WTC11 (cell line): Measurements from ENCODE around the gene NR3C1. TPM values are rescaled to one million over a fixed set of nuclear protein-coding genes. Genes with fewer than 3 reads are reported as not detected.

Source experiments
- ATAC-seq: fragments of 200-7000 bp; cut with Tn5 transposase; 2 replicates; pipeline ENCODE4 v1.10.0; 2021; ENCODE audit warnings: mild to moderate bottlenecking, moderate library complexity
- CTCF ChIA-PET: fragments of 300-600 bp; sonication (Branson Sonifier 250); formaldehyde crosslinking; loops from one replicate; lab custom pipeline; 2021; ENCODE audit warnings: antibody characterized with exemption; lab: Charles Lee
- POLR2A ChIA-PET: fragments of 350-600 bp; sonication (Branson Sonifier 250); formaldehyde crosslinking; loops from one replicate; lab custom pipeline; 2021; ENCODE audit warnings: antibody characterized with exemption; lab: Charles Lee
- DNase-seq: peaks from one replicate; pipeline ENCODE4 v3.0.0; 2021; ENCODE audit warnings: low spot score
- H3K27ac Mint-ChIP-seq: 2 replicates; pipeline ENCODE4 v1.8.0; 2021; ENCODE audit warnings: mixed read lengths
- H3K27me3 Mint-ChIP-seq: 2 replicates; pipeline ENCODE4 v1.8.0; 2021; ENCODE audit warnings: low read depth, mild to moderate bottlenecking, moderate library complexity, mixed read lengths
- H3K36me3 Mint-ChIP-seq: 2 replicates; pipeline ENCODE4 v1.8.0; 2021; ENCODE audit warnings: mixed read lengths
- H3K4me1 Mint-ChIP-seq: 2 replicates; pipeline ENCODE4 v1.8.0; 2022; ENCODE audit warnings: mixed read lengths
- H3K4me3 Mint-ChIP-seq: 2 replicates; pipeline ENCODE4 v1.8.0; 2021; ENCODE audit warnings: mild to moderate bottlenecking, moderate library complexity, mixed read lengths
- H3K9me3 Mint-ChIP-seq: 2 replicates; pipeline ENCODE4 v1.8.0; 2021; ENCODE audit warnings: mixed read lengths
- ATF2 ChIP-seq: sonication (generic); formaldehyde crosslinking; IDR thresholded peaks from 2 replicates; pipeline ENCODE4 v1.8.1; 2022; ENCODE audit warnings: low read depth, missing genetic modification reagents, borderline replicate concordance
- CBFB ChIP-seq: sonication (generic); formaldehyde crosslinking; IDR thresholded peaks from 2 replicates; pipeline ENCODE4 v1.8.1; 2022; ENCODE audit warnings: mild to moderate bottlenecking, low read depth, missing genetic modification reagents
- ELF4 ChIP-seq: sonication (generic); formaldehyde crosslinking; IDR thresholded peaks from 2 replicates; pipeline ENCODE4 v1.8.1; 2022; ENCODE audit warnings: low read depth, mild to moderate bottlenecking, moderate library complexity, missing genetic modification reagents
- ESRRA ChIP-seq: sonication (generic); formaldehyde crosslinking; IDR thresholded peaks from 2 replicates; pipeline ENCODE4 v1.8.1; 2022; ENCODE audit warnings: mild to moderate bottlenecking, missing genetic modification reagents, borderline replicate concordance
- GABPB1 ChIP-seq: sonication (generic); formaldehyde crosslinking; IDR thresholded peaks from 2 replicates; pipeline ENCODE4 v1.8.1; 2023; ENCODE audit warnings: mild to moderate bottlenecking, missing genetic modification reagents
- GTF2I ChIP-seq: fragments of 250-450 bp; sonication (Bioruptor Pico); conservative IDR thresholded peaks from 2 replicates; pipeline ENCODE4 v1.4.0; 2021; ENCODE audit warnings: mild to moderate bottlenecking
- MAX ChIP-seq: sonication (generic); formaldehyde crosslinking; IDR thresholded peaks from 2 replicates; pipeline ENCODE4 v1.8.0; 2022; ENCODE audit warnings: mild to moderate bottlenecking, missing genetic modification reagents
- MLX ChIP-seq: sonication (generic); formaldehyde crosslinking; IDR thresholded peaks from 2 replicates; pipeline ENCODE4 v1.8.1; 2023; ENCODE audit warnings: mild to moderate bottlenecking, missing genetic modification reagents, moderate library complexity
- RELA ChIP-seq: sonication (generic); formaldehyde crosslinking; IDR thresholded peaks from 2 replicates; pipeline ENCODE4 v1.8.1; 2022; ENCODE audit warnings: missing genetic modification reagents, mild to moderate bottlenecking, borderline replicate concordance
- STAT6 ChIP-seq: sonication (generic); formaldehyde crosslinking; conservative IDR thresholded peaks from 2 replicates; pipeline ENCODE4 v1.8.1; 2023; ENCODE audit warnings: mild to moderate bottlenecking, low read depth, missing genetic modification reagents, moderate library complexity
- TEAD1 ChIP-seq: sonication (generic); formaldehyde crosslinking; IDR thresholded peaks from 2 replicates; pipeline ENCODE4 v1.8.0; 2022; ENCODE audit warnings: mild to moderate bottlenecking, missing genetic modification reagents
- TEAD4 ChIP-seq: sonication (generic); formaldehyde crosslinking; IDR thresholded peaks from 2 replicates; pipeline ENCODE4 v1.8.0; 2022; ENCODE audit warnings: mild to moderate bottlenecking, missing genetic modification reagents
- TP53 ChIP-seq: sonication (generic); formaldehyde crosslinking; IDR thresholded peaks from 2 replicates; pipeline ENCODE4 v1.8.1; 2023; ENCODE audit warnings: mild to moderate bottlenecking, missing genetic modification reagents
- USF2 ChIP-seq: sonication (generic); formaldehyde crosslinking; IDR thresholded peaks from 2 replicates; pipeline ENCODE4 v1.8.1; 2023; ENCODE audit warnings: mild to moderate bottlenecking, missing genetic modification reagents, moderate library complexity
- ZNF121 ChIP-seq: sonication (generic); formaldehyde crosslinking; IDR thresholded peaks from 2 replicates; pipeline ENCODE4 v1.8.0; 2023; ENCODE audit warnings: missing genetic modification reagents
- ZNF281 ChIP-seq: sonication (generic); formaldehyde crosslinking; IDR thresholded peaks from 2 replicates; pipeline ENCODE4 v1.8.0; 2023; ENCODE audit warnings: mild to moderate bottlenecking, missing genetic modification reagents
- ZNF423 ChIP-seq: fragments of 250-450 bp; sonication (Bioruptor Pico); IDR thresholded peaks from 2 replicates; pipeline ENCODE4 v2.1.2; 2022; ENCODE audit warnings: mild to moderate bottlenecking, moderate library complexity
- ZNF512 ChIP-seq: sonication (generic); formaldehyde crosslinking; IDR thresholded peaks from 2 replicates; pipeline ENCODE4 v1.8.1; 2022; ENCODE audit warnings: missing genetic modification reagents, borderline replicate concordance
- ZNF671 ChIP-seq: fragments of 250-450 bp; sonication (Bioruptor Pico); IDR thresholded peaks from 2 replicates; pipeline ENCODE4 v1.8.0; 2021; ENCODE audit warnings: mild to moderate bottlenecking
- total RNA-seq: library from RNA; stranded (reverse); gene quantifications from 3 replicates; pipeline ENCODE4 v1.2.3, GENCODE V29; 2021

NR3C1 gene
- total RNA-seq, 1 experiment from 2014 or later = 15.0 TPM

GRCh38 chr5:143247134-143247815 lies 156.2 kb downstream of the NR3C1 start (continued):
- TF ChIP-seq ZNF512 (CRISPR knock-in tag) (no peak), ESRRA (no peak), GABPB1 (CRISPR knock-in tag) (no peak)

GRCh38 chr5:143245929-143246561 lies 157.4 kb downstream of the NR3C1 start:
- Mint-ChIP-seq H3K4me3 (no peak overlapping the region), H3K27ac (no peak overlapping the region), H3K4me1 (peaks cover 8% of the 10 kb centered on the region), H3K9me3 (peaks cover 23% of the 10 kb centered on the region), H3K36me3 (no peaks in the 10 kb centered on the region), H3K27me3 (no peaks in the 10 kb centered on the region)
- DNase-seq (no peak), ATAC-seq (no peak)
- ChIA-PET CTCF (no interaction called here), POLR2A (no interaction called here)
- TF ChIP-seq ZNF121 (CRISPR knock-in tag) (no peak), ATF2 (CRISPR knock-in tag) (no peak), GTF2I (no peak), TEAD4 (CRISPR knock-in tag) (no peak)

- Mint-ChIP-seq H3K27ac (no peak overlapping the region), H3K9me3 (peaks cover 23% of the 10 kb centered on the region), H3K36me3 (no peaks in the 10 kb centered on the region), H3K4me3 (no peak overlapping the region), H3K27me3 (no peaks in the 10 kb centered on the region), H3K4me1 (peaks cover 5% of the 10 kb centered on the region)
- ATAC-seq (no peak), DNase-seq (no peak)
- ChIA-PET POLR2A (no interaction called here), CTCF (no interaction called here)
- no peak for TF ChIP-seq TEAD1 (CRISPR knock-in tag)
- no peak for TF ChIP-seq TP53 (CRISPR knock-in tag)
- TF ChIP-seq ZNF281 (CRISPR knock-in tag) = no peak
- TF ChIP-seq MLX = no peak
- TF ChIP-seq ZNF423 (CRISPR knock-in tag) = no peak
- no peak for TF ChIP-seq USF2 (CRISPR knock-in tag)
- TF ChIP-seq RELA = no peak
- TF ChIP-seq TEAD4 (CRISPR knock-in tag) = no peak
- TF ChIP-seq STAT6 (CRISPR knock-in tag) = no peak
- TF ChIP-seq MAX = no peak
- TF ChIP-seq CBFB = no peak
- TF ChIP-seq ELF4 (CRISPR knock-in tag) = no peak
- TF ChIP-seq ZNF671 (CRISPR knock-in tag) = no peak
These were observed 158.5 kb downstream of the NR3C1 start for GRCh38 chr5:143244990-143245389.
